ENCODE measurements around the gene C2CD5. TPM values are rescaled to one million over a fixed set of nuclear protein-coding genes. Genes with fewer than 3 reads are reported as not detected.
A peak's percentile ranks its signal among the peaks of the same experiment; 100 is the strongest.

The C2CD5 gene
- total RNA-seq, 4 donors from 2014 or later, result 52.7 to 77.4 (median 55.8) TPM

DNA sequence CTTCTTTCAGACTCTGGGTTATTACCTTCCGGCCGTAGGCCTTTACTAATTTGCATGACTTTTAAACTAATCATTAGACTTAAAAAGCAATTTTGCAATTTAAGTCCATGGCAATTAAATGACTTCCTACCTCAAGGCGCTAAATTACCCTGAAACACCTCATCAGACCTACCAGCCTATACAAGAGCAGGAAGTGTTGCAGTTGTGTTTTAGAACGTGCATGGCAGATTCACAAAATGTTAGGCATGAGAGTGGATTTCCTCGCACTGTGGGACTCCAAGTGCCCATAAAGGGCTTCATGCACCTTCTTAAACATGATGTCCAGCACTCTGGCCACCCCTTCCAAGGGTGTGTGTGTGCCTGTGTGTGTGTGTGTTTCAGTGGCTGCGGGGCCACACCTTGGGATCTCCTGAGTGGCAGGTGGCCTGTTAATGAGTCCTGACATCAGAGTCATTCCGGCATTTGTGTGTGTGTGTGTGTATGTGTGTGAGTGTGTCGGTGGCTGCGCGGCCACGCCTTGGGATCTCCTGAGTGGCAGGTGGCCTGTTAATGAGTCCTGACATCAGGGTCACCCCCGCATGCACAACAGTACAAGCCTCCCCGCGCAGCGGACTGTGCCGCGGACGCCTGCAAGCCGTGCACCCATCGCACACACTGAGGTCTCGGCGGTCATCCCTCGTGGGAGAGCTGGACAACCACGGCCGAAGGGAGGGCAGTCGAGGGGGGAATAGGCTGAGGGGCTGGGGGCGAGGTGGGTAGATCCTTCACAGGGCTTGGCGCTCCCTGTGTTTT is 900 bp downstream of the C2CD5 start:
- 8 to 23% methylated on average over 8 to 28 of the region's 28 CpGs for WGBS, 2 donors
- Histone ChIP-seq H3K36me3 (no peaks in the 10 kb centered on the region), H3K4me1 (peaks cover 14 to 29% of the 10 kb centered on the region in 2 donors), H3K27me3 (no peaks in the 10 kb centered on the region), H3K9me3 (no peaks in the 10 kb centered on the region), H3K27ac (peak overlapping the region; percentile 94 to 97 (median 95)), H3K4me3 (replicated peaks in 1 of 3) (peak overlapping the region; percentile 72 to 84 (median 76))
- TF ChIP-seq, protein P1, sequence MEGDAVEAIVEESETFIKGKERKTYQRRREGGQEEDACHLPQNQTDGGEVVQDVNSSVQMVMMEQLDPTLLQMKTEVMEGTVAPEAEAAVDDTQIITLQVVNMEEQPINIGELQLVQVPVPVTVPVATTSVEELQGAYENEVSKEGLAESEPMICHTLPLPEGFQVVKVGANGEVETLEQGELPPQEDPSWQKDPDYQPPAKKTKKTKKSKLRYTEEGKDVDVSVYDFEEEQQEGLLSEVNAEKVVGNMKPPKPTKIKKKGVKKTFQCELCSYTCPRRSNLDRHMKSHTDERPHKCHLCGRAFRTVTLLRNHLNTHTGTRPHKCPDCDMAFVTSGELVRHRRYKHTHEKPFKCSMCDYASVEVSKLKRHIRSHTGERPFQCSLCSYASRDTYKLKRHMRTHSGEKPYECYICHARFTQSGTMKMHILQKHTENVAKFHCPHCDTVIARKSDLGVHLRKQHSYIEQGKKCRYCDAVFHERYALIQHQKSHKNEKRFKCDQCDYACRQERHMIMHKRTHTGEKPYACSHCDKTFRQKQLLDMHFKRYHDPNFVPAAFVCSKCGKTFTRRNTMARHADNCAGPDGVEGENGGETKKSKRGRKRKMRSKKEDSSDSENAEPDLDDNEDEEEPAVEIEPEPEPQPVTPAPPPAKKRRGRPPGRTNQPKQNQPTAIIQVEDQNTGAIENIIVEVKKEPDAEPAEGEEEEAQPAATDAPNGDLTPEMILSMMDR (IDR thresholded peaks at IDR 0.05), result no peak
- TF ChIP-seq POLR2A (IDR thresholded peaks at IDR 0.05), result no peak
- DNase-seq, result peak; percentile 57 to 64
- intact Hi-C loops (cut with DNase I), result loop anchor here (10.0 kb wide), 1 partner anchor 81 kb away; the partner anchor contains the start of gene ETNK1

DNA sequence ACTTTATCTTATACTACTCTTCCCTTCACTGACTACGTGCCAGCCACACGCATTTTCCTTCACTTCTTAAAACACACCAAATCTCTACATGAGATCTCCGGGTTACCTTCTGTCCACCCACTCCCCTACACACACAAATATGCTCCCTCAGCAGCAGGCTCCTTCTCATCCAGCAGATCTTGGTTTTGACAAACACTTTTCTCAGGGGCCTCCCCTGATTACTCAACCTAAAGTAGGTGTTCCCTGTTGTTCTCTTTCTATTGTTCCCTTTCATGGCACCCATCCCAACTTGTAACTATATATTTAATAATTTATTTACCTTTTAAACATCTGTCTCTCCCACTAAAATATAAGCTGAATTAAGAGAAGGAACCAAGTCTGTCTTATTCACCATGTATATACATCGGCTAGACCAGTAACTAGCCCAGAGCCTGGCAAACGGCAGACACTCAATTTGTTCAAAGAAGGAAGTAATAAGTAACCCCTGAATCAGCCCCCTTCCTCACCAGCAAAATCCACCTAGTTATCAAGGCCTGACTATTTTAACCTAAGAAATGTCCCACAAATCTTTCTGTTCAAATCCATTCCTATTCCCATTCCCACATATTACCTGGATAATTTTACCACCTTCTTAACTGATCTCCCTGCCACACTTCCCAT is 2.7 kb downstream of the C2CD5 start:
- intact Hi-C loops (cut with DNase I), result loop anchor here (10.0 kb wide), 1 partner anchor 83 kb away; the partner anchor contains the start of gene ETNK1
- 80 to 86% methylated on average over 5 of the region's 5 CpGs for WGBS, 2 donors
- no peak for TF ChIP-seq POLR2A (IDR thresholded peaks at IDR 0.05)
- TF ChIP-seq, protein P1 (IDR thresholded peaks at IDR 0.05), result no peak
- Histone ChIP-seq H3K27me3 (no peaks in the 10 kb centered on the region), H3K4me1 (peaks cover 26 to 29% of the 10 kb centered on the region in 2 donors), H3K36me3 (no peaks in the 10 kb centered on the region), H3K27ac (no peak overlapping the region), H3K9me3 (no peaks in the 10 kb centered on the region), H3K4me3 (replicated peaks in 1 of 3) (no peak overlapping the region)
- DNase-seq, result no peak

DNA sequence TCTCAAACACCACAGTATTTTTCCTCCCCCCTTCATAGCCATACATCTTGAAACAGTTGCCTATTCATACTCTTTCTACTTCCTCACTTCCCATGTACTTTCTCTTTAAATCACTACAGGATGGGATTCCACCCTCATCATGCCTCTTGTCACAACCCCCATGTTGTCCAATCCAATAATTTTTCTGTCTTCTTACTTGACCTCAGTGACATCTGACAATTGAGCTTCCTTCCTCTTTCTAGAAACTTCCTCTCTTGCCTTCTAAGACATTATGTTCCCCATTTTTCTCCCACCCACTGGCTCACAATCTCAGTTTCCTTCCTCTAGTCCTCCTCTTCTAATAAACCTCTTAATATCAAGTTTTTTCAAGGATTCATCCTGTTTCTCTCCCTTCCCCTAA is 5.3 kb downstream of the C2CD5 start:
- Histone ChIP-seq H3K9me3 (no peaks in the 10 kb centered on the region), H3K4me1 (peaks cover 25 to 26% of the 10 kb centered on the region in 2 donors), H3K27ac (no peak overlapping the region), H3K27me3 (no peaks in the 10 kb centered on the region), H3K4me3 (replicated peaks in 1 of 3) (no peak overlapping the region), H3K36me3 (no peaks in the 10 kb centered on the region)
- TF ChIP-seq, protein P1 (IDR thresholded peaks at IDR 0.05), result no peak
- no peak for TF ChIP-seq POLR2A (IDR thresholded peaks at IDR 0.05)
- no peak for DNase-seq
- intact Hi-C loops (cut with DNase I), result no loop called here

DNA sequence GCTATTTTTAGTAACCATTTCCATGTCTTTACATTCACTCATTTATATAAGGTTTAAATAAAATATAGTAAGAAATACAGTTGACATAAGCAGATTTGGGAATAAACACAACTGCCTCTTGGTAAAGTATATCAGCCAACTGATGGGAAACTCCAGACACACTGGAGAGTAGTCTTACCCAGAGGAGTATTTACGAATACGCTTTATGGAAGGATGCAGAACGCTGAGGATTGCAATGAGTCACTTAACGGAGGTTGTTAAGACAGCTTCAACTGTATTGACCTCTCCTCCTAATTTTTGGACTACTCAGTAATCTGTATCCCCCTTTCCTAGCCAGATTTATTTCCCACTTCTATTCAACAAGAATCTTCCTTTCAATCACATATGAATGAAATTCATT is 6.0 kb downstream of the C2CD5 start:
- H3K4me1 ChIP-seq, result peaks cover 24% of the 10 kb centered on the region in 2 donors
- no peaks in the 10 kb centered on the region for H3K36me3 ChIP-seq
- no peak overlapping the region for H3K4me3 ChIP-seq (replicated peaks in 1 of 3)
- no peak for DNase-seq
- no peaks in the 10 kb centered on the region for H3K27me3 ChIP-seq
- 92% methylated on average over 4 of the region's 4 CpGs for WGBS, 2 donors
- no peak for TF ChIP-seq POLR2A (IDR thresholded peaks at IDR 0.05)
- TF ChIP-seq, protein P1 (IDR thresholded peaks at IDR 0.05), result no peak
- intact Hi-C loops (cut with DNase I), result no loop called here
- no peaks in the 10 kb centered on the region for H3K9me3 ChIP-seq
- no peak overlapping the region for H3K27ac ChIP-seq
